ES-I3 (cell line): Measurements from ENCODE around the gene MLX.
"Not testable (repeated sequence)": the region's sequence is repeated elsewhere in the genome, so short reads cannot be mapped to it uniquely, and the experiment has no call there.

Source experiments
- H3K36me3 ChIP-seq: 2 replicates; pipeline ENCODE4 v1.6.1; 2013; ENCODE audit warnings: mild to moderate bottlenecking, low read length, control low read depth, moderate library complexity; ENCODE audit not compliant: insufficient read depth
- H3K4me1 ChIP-seq: 2 replicates; pipeline ENCODE4 v1.6.1; 2013; ENCODE audit warnings: mild to moderate bottlenecking, control low read depth, low read length; ENCODE audit not compliant: insufficient read depth
- H3K9ac ChIP-seq: 2 replicates; pipeline ENCODE4 v1.6.1; 2013; ENCODE audit warnings: low read depth, mild to moderate bottlenecking, low read length, moderate library complexity
- H3K9me3 ChIP-seq: 2 replicates; pipeline ENCODE4 v1.6.1; 2013; ENCODE audit warnings: mild to moderate bottlenecking, low read length, moderate library complexity; ENCODE audit not compliant: control insufficient read depth, insufficient read depth

The MLX gene

GRCh38 chr17:42603318-42603717 lies 36.4 kb downstream of the MLX start:
- no peak overlapping the region for H3K9ac ChIP-seq
- peaks cover 7% of the 10 kb centered on the region; the same call in 1 of the 2 replicates for H3K4me1 ChIP-seq
- no peaks in the 10 kb centered on the region for H3K9me3 ChIP-seq
- H3K36me3 ChIP-seq = no peaks in the 10 kb centered on the region

- Histone ChIP-seq H3K9me3 (no peaks in the 10 kb centered on the region), H3K9ac (peak overlapping the region; percentile 78; the same call in 1 of the 2 replicates), H3K4me1 (peaks cover 8% of the 10 kb centered on the region; the same call in 1 of the 2 replicates), H3K36me3 (peaks cover 11% of the 10 kb centered on the region)
Observed at GRCh38 chr17:42607769-42608168, 40.9 kb downstream of the MLX start.

- peaks cover 8% of the 10 kb centered on the region; the same call in 1 of the 2 replicates for H3K4me1 ChIP-seq
- no peaks in the 10 kb centered on the region for H3K9me3 ChIP-seq
- peak overlapping the region; percentile 78 for H3K9ac ChIP-seq
- H3K36me3 ChIP-seq = peaks cover 16% of the 10 kb centered on the region
Observed at GRCh38 chr17:42608305-42609181, 41.6 kb downstream of the MLX start.

GRCh38 chr17:42609182-42609813 lies 42.4 kb downstream of the MLX start, which contains the start of the genes RETREG3 and TUBG1:
Gene RETREG3 (minus strand): TSS chr17:42609374. CDS start chr17:42609324, 50 bp downstream.
Gene TUBG1 (plus strand): TSS chr17:42609683. CDS start chr17:42609738, 55 bp downstream.
- H3K9me3 ChIP-seq = no peaks in the 10 kb centered on the region
- H3K9ac ChIP-seq = peak within 1 kb of the TSS; percentile 78
- H3K4me1 ChIP-seq = peaks cover 8% of the 10 kb centered on the region; the same call in 1 of the 2 replicates
- peaks cover 16% of the 10 kb centered on the region for H3K36me3 ChIP-seq

- Histone ChIP-seq H3K9ac (peak overlapping the region; percentile 78), H3K36me3 (peaks cover 22% of the 10 kb centered on the region)
- not testable (repeated sequence) for H3K4me1 ChIP-seq, H3K9me3 ChIP-seq
Observed at GRCh38 chr17:42609814-42610801, 43.2 kb downstream of the MLX start.

GRCh38 chr17:42612013-42612412 lies 45.1 kb downstream of the MLX start:
- H3K36me3 ChIP-seq = peaks cover 27% of the 10 kb centered on the region
- no peak overlapping the region for H3K9ac ChIP-seq
- H3K9me3 ChIP-seq = no peaks in the 10 kb centered on the region
- peaks cover 8% of the 10 kb centered on the region; the same call in 1 of the 2 replicates for H3K4me1 ChIP-seq

- Histone ChIP-seq H3K9me3 (no peaks in the 10 kb centered on the region), H3K36me3 (peaks cover 27% of the 10 kb centered on the region), H3K9ac (no peak overlapping the region), H3K4me1 (peaks cover 2% of the 10 kb centered on the region)
Observed at GRCh38 chr17:42613699-42614295, 46.9 kb downstream of the MLX start.

GRCh38 chr17:42617956-42618431 lies 51.1 kb downstream of the MLX start:
- H3K36me3 ChIP-seq = peaks cover 13% of the 10 kb centered on the region; the same call in 1 of the 2 replicates
- no peak overlapping the region for H3K9ac ChIP-seq
- H3K4me1 ChIP-seq = peaks cover 3% of the 10 kb centered on the region
- no peaks in the 10 kb centered on the region for H3K9me3 ChIP-seq

GRCh38 chr17:42618442-42619150 lies 51.7 kb downstream of the MLX start:
- peaks cover 3% of the 10 kb centered on the region for H3K4me1 ChIP-seq
- H3K9me3 ChIP-seq = no peaks in the 10 kb centered on the region
- H3K9ac ChIP-seq = no peak overlapping the region
- H3K36me3 ChIP-seq = peaks cover 10% of the 10 kb centered on the region; the same call in 1 of the 2 replicates

GRCh38 chr17:42621987-42622386 lies 55.1 kb downstream of the MLX start:
- not testable (repeated sequence) for H3K4me1 ChIP-seq, H3K9me3 ChIP-seq, H3K9ac ChIP-seq, H3K36me3 ChIP-seq
